HL-60 (cell line): Measurements from ENCODE around the gene ALOX15.

Experiments
- DNase-seq, 2 experiments: peaks; one replicate each; pipeline ENCODE4 v3.0.0-alpha.2; 2010 to 2020; ENCODE audit warnings: low read depth in 1 of 2, low spot score in 1 of 2
- H3K27ac ChIP-seq: fragments of 250-450 bp; sonication (Bioruptor Pico); replicated peaks from 2 replicates; pipeline ENCODE4 v1.5.1; 2020; ENCODE audit warnings: mild to moderate bottlenecking, moderate library complexity
- H3K27me3 ChIP-seq: fragments of 250-450 bp; sonication (Bioruptor Pico); 2 replicates; pipeline ENCODE4 v1.5.1; 2021; ENCODE audit warnings: mild to moderate bottlenecking, moderate library complexity; ENCODE audit not compliant: insufficient read depth, poor library complexity, severe bottlenecking
- H3K4me3 ChIP-seq: replicated peaks from 2 replicates; pipeline ENCODE4 v1.5.1; 2011; ENCODE audit warnings: mild to moderate bottlenecking, control low read depth, low read length; ENCODE audit not compliant: insufficient read depth
- GABPA ChIP-seq: IDR thresholded peaks from 2 replicates; pipeline ENCODE4 v1.6.1; 2012; ENCODE audit warnings: low read depth
- POLR2AphosphoS5 ChIP-seq: IDR thresholded peaks from 2 replicates; pipeline ENCODE4 v1.6.1; 2012; ENCODE audit warnings: low read depth
- SPI1 ChIP-seq: IDR thresholded peaks from 2 replicates; pipeline ENCODE4 v1.6.1; 2012; ENCODE audit warnings: low read depth, mild to moderate bottlenecking, borderline replicate concordance
- TF ChIP-seq, protein P1 (sequence below): IDR thresholded peaks from one replicate; pipeline ENCODE4 v1.5.1; 2011; ENCODE audit warnings: low read length, control low read depth, inconsistent platforms; ENCODE audit not compliant: insufficient read depth
- TF ChIP-seq, protein P2 (sequence below): IDR thresholded peaks from 2 replicates; pipeline ENCODE4 v1.6.1; 2012; ENCODE audit warnings: low read depth; ENCODE audit not compliant: insufficient replicate concordance

Gene ALOX15

DNA sequence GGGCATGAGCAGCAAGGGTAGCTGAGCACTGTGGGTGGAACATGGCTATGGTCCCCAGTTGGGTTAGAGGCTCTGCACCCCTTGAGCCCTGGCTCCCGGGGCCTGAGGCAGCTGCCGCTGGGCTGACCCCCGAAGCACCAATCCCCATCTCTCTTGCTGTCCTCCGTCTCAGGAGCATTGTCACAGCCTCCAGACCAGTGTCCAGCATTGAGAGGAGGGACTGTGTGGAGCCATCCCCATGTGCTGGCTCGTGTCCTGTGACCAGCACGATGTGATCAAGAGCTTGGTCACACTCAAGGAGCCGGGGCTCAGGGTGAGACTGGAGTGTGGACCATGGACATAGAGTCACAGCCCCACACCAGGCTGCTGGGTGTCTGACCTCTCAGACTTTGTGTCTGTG is 54.3 kb downstream of the ALOX15 start:
- no peak overlapping the region for H3K4me3 ChIP-seq
- H3K27me3 ChIP-seq = peaks cover 7% of the 10 kb centered on the region
- no peak for DNase-seq
- no peak overlapping the region for H3K27ac ChIP-seq
- no peak for TF ChIP-seq SPI1
- no peak for TF ChIP-seq GABPA
- TF ChIP-seq, protein P1, sequence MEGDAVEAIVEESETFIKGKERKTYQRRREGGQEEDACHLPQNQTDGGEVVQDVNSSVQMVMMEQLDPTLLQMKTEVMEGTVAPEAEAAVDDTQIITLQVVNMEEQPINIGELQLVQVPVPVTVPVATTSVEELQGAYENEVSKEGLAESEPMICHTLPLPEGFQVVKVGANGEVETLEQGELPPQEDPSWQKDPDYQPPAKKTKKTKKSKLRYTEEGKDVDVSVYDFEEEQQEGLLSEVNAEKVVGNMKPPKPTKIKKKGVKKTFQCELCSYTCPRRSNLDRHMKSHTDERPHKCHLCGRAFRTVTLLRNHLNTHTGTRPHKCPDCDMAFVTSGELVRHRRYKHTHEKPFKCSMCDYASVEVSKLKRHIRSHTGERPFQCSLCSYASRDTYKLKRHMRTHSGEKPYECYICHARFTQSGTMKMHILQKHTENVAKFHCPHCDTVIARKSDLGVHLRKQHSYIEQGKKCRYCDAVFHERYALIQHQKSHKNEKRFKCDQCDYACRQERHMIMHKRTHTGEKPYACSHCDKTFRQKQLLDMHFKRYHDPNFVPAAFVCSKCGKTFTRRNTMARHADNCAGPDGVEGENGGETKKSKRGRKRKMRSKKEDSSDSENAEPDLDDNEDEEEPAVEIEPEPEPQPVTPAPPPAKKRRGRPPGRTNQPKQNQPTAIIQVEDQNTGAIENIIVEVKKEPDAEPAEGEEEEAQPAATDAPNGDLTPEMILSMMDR = no peak
- no peak for TF ChIP-seq POLR2AphosphoS5
- TF ChIP-seq, protein P2, sequence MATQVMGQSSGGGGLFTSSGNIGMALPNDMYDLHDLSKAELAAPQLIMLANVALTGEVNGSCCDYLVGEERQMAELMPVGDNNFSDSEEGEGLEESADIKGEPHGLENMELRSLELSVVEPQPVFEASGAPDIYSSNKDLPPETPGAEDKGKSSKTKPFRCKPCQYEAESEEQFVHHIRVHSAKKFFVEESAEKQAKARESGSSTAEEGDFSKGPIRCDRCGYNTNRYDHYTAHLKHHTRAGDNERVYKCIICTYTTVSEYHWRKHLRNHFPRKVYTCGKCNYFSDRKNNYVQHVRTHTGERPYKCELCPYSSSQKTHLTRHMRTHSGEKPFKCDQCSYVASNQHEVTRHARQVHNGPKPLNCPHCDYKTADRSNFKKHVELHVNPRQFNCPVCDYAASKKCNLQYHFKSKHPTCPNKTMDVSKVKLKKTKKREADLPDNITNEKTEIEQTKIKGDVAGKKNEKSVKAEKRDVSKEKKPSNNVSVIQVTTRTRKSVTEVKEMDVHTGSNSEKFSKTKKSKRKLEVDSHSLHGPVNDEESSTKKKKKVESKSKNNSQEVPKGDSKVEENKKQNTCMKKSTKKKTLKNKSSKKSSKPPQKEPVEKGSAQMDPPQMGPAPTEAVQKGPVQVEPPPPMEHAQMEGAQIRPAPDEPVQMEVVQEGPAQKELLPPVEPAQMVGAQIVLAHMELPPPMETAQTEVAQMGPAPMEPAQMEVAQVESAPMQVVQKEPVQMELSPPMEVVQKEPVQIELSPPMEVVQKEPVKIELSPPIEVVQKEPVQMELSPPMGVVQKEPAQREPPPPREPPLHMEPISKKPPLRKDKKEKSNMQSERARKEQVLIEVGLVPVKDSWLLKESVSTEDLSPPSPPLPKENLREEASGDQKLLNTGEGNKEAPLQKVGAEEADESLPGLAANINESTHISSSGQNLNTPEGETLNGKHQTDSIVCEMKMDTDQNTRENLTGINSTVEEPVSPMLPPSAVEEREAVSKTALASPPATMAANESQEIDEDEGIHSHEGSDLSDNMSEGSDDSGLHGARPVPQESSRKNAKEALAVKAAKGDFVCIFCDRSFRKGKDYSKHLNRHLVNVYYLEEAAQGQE = no peak

DNA sequence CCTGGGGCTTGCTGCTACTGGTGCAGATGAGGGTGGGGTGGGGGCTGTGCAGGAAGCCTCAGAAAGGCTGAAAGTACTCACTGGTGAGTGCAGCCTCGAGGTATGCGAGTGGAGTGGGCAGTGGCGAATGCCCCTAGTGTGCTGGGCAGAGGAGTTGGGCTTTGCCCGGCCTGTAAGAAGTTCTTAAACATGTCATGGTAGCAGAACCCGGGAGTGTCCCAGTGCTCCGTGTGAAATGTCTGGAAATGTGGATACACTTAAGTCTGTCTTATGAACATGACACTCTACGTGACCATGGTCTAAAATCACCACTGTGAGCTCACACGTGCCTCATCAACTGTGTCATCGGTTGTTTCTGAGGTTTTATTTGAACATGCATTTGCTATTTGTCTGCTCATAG is 55.4 kb downstream of the ALOX15 start:
- TF ChIP-seq POLR2AphosphoS5 = no peak
- H3K27ac ChIP-seq = no peak overlapping the region
- DNase-seq = no peak
- H3K27me3 ChIP-seq = peaks cover 7% of the 10 kb centered on the region
- H3K4me3 ChIP-seq = no peak overlapping the region

DNA sequence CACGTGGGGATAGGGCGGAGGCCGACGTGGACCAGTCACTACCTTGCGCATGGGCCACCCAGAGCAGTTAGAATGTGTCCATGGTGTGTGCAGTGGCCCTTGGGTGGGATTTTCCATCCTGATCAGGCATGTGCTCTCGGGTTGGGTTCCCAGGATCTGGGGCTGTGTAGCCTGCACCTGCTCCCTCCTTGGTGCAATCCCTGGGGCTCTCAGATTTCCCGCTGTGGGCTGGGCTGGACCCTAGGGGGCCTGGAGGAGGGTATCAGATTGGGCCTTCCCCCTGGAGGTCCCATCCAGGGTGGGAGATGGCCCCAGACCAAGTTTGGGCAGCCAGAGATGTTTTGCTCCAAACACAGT is 55.9 kb downstream of the ALOX15 start:
- no peak overlapping the region for H3K27ac ChIP-seq
- H3K4me3 ChIP-seq = no peak overlapping the region
- DNase-seq = no peak
- TF ChIP-seq GABPA (no peak), POLR2AphosphoS5 (no peak), SPI1 (no peak)
- TF ChIP-seq, protein P1 = no peak
- TF ChIP-seq, protein P2 = no peak
- H3K27me3 ChIP-seq = peaks cover 7% of the 10 kb centered on the region

DNA sequence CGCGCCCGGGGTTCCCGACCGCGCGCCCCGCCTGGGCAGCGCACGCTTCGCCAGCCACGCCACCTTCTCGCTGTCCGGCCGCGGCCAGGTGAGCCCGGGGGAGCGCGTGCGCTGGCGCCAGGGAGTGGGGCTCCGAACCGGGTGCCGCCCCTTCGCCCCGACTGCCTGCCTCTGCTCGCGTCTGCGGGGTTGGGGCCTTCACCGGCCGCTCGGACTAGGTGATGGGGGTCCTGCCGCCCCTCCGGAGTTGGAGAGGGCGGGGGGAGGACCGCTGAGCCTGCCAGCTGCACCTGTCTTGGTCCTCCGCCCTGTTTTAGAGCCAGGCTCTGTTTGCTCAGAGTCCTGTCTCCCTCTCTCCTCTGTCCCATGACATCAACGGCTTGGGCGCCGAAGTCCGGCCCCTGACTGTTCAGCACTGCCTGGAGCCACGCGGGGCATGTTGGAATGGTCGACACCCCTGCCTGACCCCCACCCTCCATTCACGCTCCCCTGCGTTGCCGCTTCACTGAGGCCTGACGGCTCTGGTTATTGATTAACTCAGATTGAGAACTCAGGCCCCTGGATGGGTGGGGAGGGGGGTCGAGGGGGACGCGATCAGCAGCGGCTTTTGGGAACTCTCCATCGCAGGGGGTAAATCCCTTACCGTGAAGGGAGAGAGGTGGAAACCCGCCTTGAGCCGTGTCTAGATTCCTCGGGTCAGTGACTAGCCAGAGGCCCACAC is 56.4 kb downstream of the ALOX15 start:
- DNase-seq = no peak
- Histone ChIP-seq H3K27ac (no peak overlapping the region), H3K27me3 (peaks cover 7% of the 10 kb centered on the region), H3K4me3 (no peak overlapping the region)
- TF ChIP-seq GABPA (no peak), SPI1 (no peak), POLR2AphosphoS5 (no peak)
- TF ChIP-seq, protein P2 = no peak
- TF ChIP-seq, protein P1 = no peak
